ENCODE data around the gene FOXI2. TPM values are rescaled to one million over a fixed set of nuclear protein-coding genes. Genes with fewer than 3 reads are reported as not detected.

The FOXI2 gene
- 0.17 TPM for polyA plus RNA-seq (2013, experiment 1 of 4)
- 0.16 TPM for polyA plus RNA-seq (2013, experiment 2 of 4)
- 0.05 TPM for polyA plus RNA-seq (2013, experiment 3 of 4)
- polyA plus RNA-seq (2013, experiment 4 of 4) = 0.24 TPM

DNA sequence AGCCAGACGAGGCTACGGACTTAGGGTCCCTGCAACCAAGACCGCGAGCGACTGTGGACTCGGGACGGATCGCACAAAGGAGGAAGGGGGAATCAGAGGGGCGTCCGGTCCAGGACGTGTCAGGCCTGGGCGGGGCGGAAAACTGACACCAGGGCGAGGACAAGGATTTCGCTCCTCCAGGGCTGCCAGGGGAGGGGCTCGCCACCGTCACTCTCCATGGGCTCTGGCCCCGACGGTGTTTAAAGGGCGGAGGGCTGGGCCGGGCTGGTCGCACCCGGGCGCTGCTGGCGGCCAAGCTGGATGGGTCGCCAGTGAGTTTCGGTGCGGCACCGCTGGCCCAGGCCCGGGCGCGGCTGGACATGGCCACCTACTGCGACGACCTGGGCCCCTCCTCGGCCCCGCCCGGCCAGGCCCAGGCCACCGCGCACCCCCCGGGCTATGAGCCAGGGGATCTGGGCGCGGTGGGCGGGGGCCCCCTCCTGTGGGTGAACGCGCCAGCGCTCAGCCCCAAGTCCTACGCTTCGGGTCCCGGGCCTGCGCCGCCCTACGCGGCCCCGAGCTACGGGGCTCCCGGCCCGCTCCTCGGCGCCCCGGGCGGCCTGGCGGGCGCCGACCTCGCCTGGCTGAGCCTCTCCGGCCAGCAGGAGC lies at the start of gene FOXI2:
Gene FOXI2, plus strand, starts transcription at position 271 of the 648 bp plus-strand sequence. Its CDS starts 89 bp downstream, at position 360.
- WGBS, 2 experiments = 1% methylated on average over 66 of the region's 66 CpGs
- H3K27ac ChIP-seq (ENCODE audit: insufficient read depth, low read depth, low read length, poor library complexity, severe bottlenecking) = no peak within 1 kb of the TSS
- H3K4me1 ChIP-seq (ENCODE audit: control insufficient read depth, insufficient read depth, low read length) = peaks cover 21% of the 10 kb centered on the region
- H3K4me3 ChIP-seq (ENCODE audit: insufficient read depth, low read depth, low read length) = peak within 1 kb of the TSS; percentile 32
- H3K36me3 ChIP-seq (ENCODE audit: control insufficient read depth, insufficient read depth, low read length) = no peaks in the 10 kb centered on the region
- peaks cover 80% of the 10 kb centered on the region for H3K27me3 ChIP-seq (ENCODE audit: control insufficient read depth, insufficient read depth, low read length, poor library complexity, severe bottlenecking)
- H3K9me3 ChIP-seq (ENCODE audit: control insufficient read depth, low read length) = no peaks in the 10 kb centered on the region

DNA sequence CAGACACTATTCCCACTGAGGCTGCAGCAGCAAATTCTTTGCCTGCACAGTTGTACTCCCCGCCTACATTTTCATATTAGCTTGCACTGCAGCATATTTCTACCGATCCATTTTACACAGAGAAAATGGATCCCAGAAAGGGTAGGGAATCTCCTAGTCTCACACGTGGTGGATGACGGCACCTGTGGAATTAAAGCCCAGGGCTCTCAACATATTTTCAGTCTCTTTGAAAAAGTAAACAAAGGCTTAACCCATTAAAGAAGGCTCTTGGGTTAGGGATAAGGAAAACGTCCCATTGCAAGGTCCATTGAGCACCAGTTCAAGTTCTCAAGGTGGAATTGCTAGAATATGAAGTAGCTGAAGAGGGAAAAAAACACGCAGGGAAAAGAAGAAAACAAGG lies 49.4 kb upstream of the FOXI2 start:
- Histone ChIP-seq H3K36me3 (ENCODE audit: control insufficient read depth, insufficient read depth, low read length) (no peaks in the 10 kb centered on the region), H3K4me3 (ENCODE audit: insufficient read depth, low read depth, low read length) (no peak overlapping the region), H3K27ac (ENCODE audit: insufficient read depth, low read depth, low read length, poor library complexity, severe bottlenecking) (no peak overlapping the region), H3K27me3 (ENCODE audit: control insufficient read depth, insufficient read depth, low read length, poor library complexity, severe bottlenecking) (no peaks in the 10 kb centered on the region), H3K4me1 (ENCODE audit: control insufficient read depth, insufficient read depth, low read length) (no peaks in the 10 kb centered on the region), H3K9me3 (ENCODE audit: control insufficient read depth, low read length) (no peaks in the 10 kb centered on the region)
- WGBS, 2 experiments = 83 to 84% methylated on average over 6 of the region's 6 CpGs

GRCh38 chr10:127690176-127690835 lies 46.7 kb upstream of the FOXI2 start:
- Histone ChIP-seq H3K9me3 (ENCODE audit: control insufficient read depth, low read length) (no peaks in the 10 kb centered on the region), H3K4me1 (ENCODE audit: control insufficient read depth, insufficient read depth, low read length) (no peaks in the 10 kb centered on the region), H3K36me3 (ENCODE audit: control insufficient read depth, insufficient read depth, low read length) (no peaks in the 10 kb centered on the region), H3K27me3 (ENCODE audit: control insufficient read depth, insufficient read depth, low read length, poor library complexity, severe bottlenecking) (no peaks in the 10 kb centered on the region), H3K27ac (ENCODE audit: insufficient read depth, low read depth, low read length, poor library complexity, severe bottlenecking) (no peak overlapping the region), H3K4me3 (ENCODE audit: insufficient read depth, low read depth, low read length) (no peak overlapping the region)
- 90 to 91% methylated on average over 2 of the region's 2 CpGs for WGBS, 2 experiments

- H3K9me3 ChIP-seq (ENCODE audit: control insufficient read depth, low read length) = no peaks in the 10 kb centered on the region
These were observed 42.3 kb upstream of the FOXI2 start for GRCh38 chr10:127694580-127695193.

GRCh38 chr10:127695431-127695830 lies 41.6 kb upstream of the FOXI2 start:
- H3K9me3 ChIP-seq (ENCODE audit: control insufficient read depth, low read length) = no peaks in the 10 kb centered on the region
- no peaks in the 10 kb centered on the region for H3K4me1 ChIP-seq (ENCODE audit: control insufficient read depth, insufficient read depth, low read length)
- no peaks in the 10 kb centered on the region for H3K36me3 ChIP-seq (ENCODE audit: control insufficient read depth, insufficient read depth, low read length)
- 56 to 63% methylated on average over 4 of the region's 4 CpGs for WGBS, 2 experiments
- no peaks in the 10 kb centered on the region for H3K27me3 ChIP-seq (ENCODE audit: control insufficient read depth, insufficient read depth, low read length, poor library complexity, severe bottlenecking)
- no peak overlapping the region for H3K4me3 ChIP-seq (ENCODE audit: insufficient read depth, low read depth, low read length)
- no peak overlapping the region for H3K27ac ChIP-seq (ENCODE audit: insufficient read depth, low read depth, low read length, poor library complexity, severe bottlenecking)

More at GRCh38 chr10:127694580-127695193, 42.3 kb upstream of the FOXI2 start:
- 50 to 53% methylated on average over 8 of the region's 8 CpGs for WGBS, 2 experiments
- H3K4me1 ChIP-seq (ENCODE audit: control insufficient read depth, insufficient read depth, low read length) = no peaks in the 10 kb centered on the region
- H3K27me3 ChIP-seq (ENCODE audit: control insufficient read depth, insufficient read depth, low read length, poor library complexity, severe bottlenecking) = no peaks in the 10 kb centered on the region
- H3K27ac ChIP-seq (ENCODE audit: insufficient read depth, low read depth, low read length, poor library complexity, severe bottlenecking) = no peak overlapping the region
- H3K4me3 ChIP-seq (ENCODE audit: insufficient read depth, low read depth, low read length) = no peak overlapping the region
- H3K36me3 ChIP-seq (ENCODE audit: control insufficient read depth, insufficient read depth, low read length) = no peaks in the 10 kb centered on the region

- Histone ChIP-seq H3K4me1 (ENCODE audit: control insufficient read depth, insufficient read depth, low read length) (peaks cover 4% of the 10 kb centered on the region), H3K9me3 (ENCODE audit: control insufficient read depth, low read length) (no peaks in the 10 kb centered on the region), H3K27ac (ENCODE audit: insufficient read depth, low read depth, low read length, poor library complexity, severe bottlenecking) (no peak overlapping the region), H3K4me3 (ENCODE audit: insufficient read depth, low read depth, low read length) (no peak overlapping the region), H3K36me3 (ENCODE audit: control insufficient read depth, insufficient read depth, low read length) (no peaks in the 10 kb centered on the region), H3K27me3 (ENCODE audit: control insufficient read depth, insufficient read depth, low read length, poor library complexity, severe bottlenecking) (no peaks in the 10 kb centered on the region)
- 94 to 96% methylated on average over 5 to 6 of the region's 6 CpGs for WGBS, 2 experiments
These were observed 38.1 kb upstream of the FOXI2 start for GRCh38 chr10:127698886-127699285.

DNA sequence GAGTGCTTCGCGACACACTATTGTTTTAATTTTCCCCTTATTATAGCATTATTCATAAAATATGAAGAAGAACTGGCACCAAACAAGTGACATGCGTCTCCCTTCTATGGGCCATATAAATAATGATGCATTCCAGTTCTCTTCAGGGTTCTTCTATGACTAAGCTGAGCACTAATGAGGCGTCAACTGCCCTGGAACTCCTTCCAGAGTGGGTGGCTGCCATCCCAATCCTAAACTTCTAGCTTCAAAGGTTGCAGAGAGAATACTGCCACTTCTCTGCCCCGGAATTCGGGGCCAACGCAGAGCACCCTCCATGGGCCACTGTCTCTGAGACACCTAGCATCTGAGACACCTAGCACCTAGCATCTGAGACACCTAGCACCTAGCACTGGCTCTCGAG lies 37.7 kb upstream of the FOXI2 start:
- Histone ChIP-seq H3K4me3 (ENCODE audit: insufficient read depth, low read depth, low read length) (no peak overlapping the region), H3K27me3 (ENCODE audit: control insufficient read depth, insufficient read depth, low read length, poor library complexity, severe bottlenecking) (no peaks in the 10 kb centered on the region)
- 78 to 87% methylated on average over 6 to 8 of the region's 8 CpGs for WGBS, 2 experiments

GRCh38 chr10:127702271-127702670 lies 34.7 kb upstream of the FOXI2 start:
- H3K4me1 ChIP-seq (ENCODE audit: control insufficient read depth, insufficient read depth, low read length) = peaks cover 4% of the 10 kb centered on the region
- no peaks in the 10 kb centered on the region for H3K9me3 ChIP-seq (ENCODE audit: control insufficient read depth, low read length)
- H3K4me3 ChIP-seq (ENCODE audit: insufficient read depth, low read depth, low read length) = no peak overlapping the region
- no peak overlapping the region for H3K27ac ChIP-seq (ENCODE audit: insufficient read depth, low read depth, low read length, poor library complexity, severe bottlenecking)
- H3K27me3 ChIP-seq (ENCODE audit: control insufficient read depth, insufficient read depth, low read length, poor library complexity, severe bottlenecking) = no peaks in the 10 kb centered on the region
- no peaks in the 10 kb centered on the region for H3K36me3 ChIP-seq (ENCODE audit: control insufficient read depth, insufficient read depth, low read length)
- 67 to 82% methylated on average over 4 of the region's 4 CpGs for WGBS, 2 experiments

More for the DNA sequence above, 37.7 kb upstream of the FOXI2 start:
- Histone ChIP-seq H3K27ac (ENCODE audit: insufficient read depth, low read depth, low read length, poor library complexity, severe bottlenecking) (no peak overlapping the region), H3K9me3 (ENCODE audit: control insufficient read depth, low read length) (no peaks in the 10 kb centered on the region), H3K36me3 (ENCODE audit: control insufficient read depth, insufficient read depth, low read length) (no peaks in the 10 kb centered on the region), H3K4me1 (ENCODE audit: control insufficient read depth, insufficient read depth, low read length) (peaks cover 4% of the 10 kb centered on the region)

- 55 to 59% methylated on average over 5 to 6 of the region's 6 CpGs for WGBS, 2 experiments
- H3K27me3 ChIP-seq (ENCODE audit: control insufficient read depth, insufficient read depth, low read length, poor library complexity, severe bottlenecking) = no peaks in the 10 kb centered on the region
- no peaks in the 10 kb centered on the region for H3K36me3 ChIP-seq (ENCODE audit: control insufficient read depth, insufficient read depth, low read length)
- no peak overlapping the region for H3K4me3 ChIP-seq (ENCODE audit: insufficient read depth, low read depth, low read length)
- H3K27ac ChIP-seq (ENCODE audit: insufficient read depth, low read depth, low read length, poor library complexity, severe bottlenecking) = no peak overlapping the region
- H3K4me1 ChIP-seq (ENCODE audit: control insufficient read depth, insufficient read depth, low read length) = no peaks in the 10 kb centered on the region
- H3K9me3 ChIP-seq (ENCODE audit: control insufficient read depth, low read length) = no peaks in the 10 kb centered on the region
These were observed 21.7 kb upstream of the FOXI2 start for GRCh38 chr10:127715249-127715648.

DNA sequence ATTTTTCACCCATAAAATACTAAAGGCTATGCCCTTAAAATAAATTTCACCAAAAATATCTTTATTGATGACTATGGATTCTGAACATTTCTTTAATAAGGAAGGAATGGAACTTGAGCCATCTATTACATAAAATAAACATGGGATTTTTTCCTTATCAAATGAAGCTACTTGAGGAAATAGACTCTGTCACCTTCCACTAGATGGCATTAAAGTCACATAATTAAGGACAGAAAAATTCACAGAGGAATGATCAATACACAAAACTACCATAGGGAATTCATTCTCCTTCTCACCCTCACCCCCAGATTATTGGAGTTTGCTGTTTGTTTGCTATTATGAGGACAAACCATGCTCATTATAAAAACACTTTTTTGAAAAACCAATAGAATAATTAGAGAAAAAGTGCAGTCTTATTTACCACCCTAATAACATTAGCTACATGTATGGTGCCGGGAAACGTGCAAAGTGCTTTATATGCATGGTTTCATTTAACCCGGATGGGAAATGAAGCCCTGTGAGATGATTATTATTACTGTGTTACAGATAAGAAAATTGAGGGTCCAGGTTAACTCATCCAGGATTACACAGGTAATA lies 21.1 kb upstream of the FOXI2 start:
- Histone ChIP-seq H3K4me3 (ENCODE audit: insufficient read depth, low read depth, low read length) (no peak overlapping the region), H3K4me1 (ENCODE audit: control insufficient read depth, insufficient read depth, low read length) (no peaks in the 10 kb centered on the region), H3K27ac (ENCODE audit: insufficient read depth, low read depth, low read length, poor library complexity, severe bottlenecking) (no peak overlapping the region), H3K27me3 (ENCODE audit: control insufficient read depth, insufficient read depth, low read length, poor library complexity, severe bottlenecking) (no peaks in the 10 kb centered on the region), H3K36me3 (ENCODE audit: control insufficient read depth, insufficient read depth, low read length) (no peaks in the 10 kb centered on the region), H3K9me3 (ENCODE audit: control insufficient read depth, low read length) (no peaks in the 10 kb centered on the region)
- 89 to 94% methylated on average over 3 of the region's 3 CpGs for WGBS, 2 experiments
